HEK293T (cell line): ENCODE measurements around the gene SPRING1.

ENCODE experiments used
- BHLHE40 ChIP-seq: fragments of 450-650 bp; IDR thresholded peaks from 2 replicates; pipeline ENCODE4 v1.6.1; 2016; ENCODE audit warnings: mild to moderate bottlenecking, moderate library complexity, borderline replicate concordance
- FOXA1 ChIP-seq: fragments of 450-650 bp; IDR thresholded peaks from 2 replicates; pipeline ENCODE4 v1.6.1; 2016; ENCODE audit warnings: mild to moderate bottlenecking
- SUZ12 ChIP-seq: fragments of 450-650 bp; IDR thresholded peaks from 2 replicates; pipeline ENCODE4 v1.6.1; 2016; ENCODE audit warnings: mild to moderate bottlenecking
- TARDBP ChIP-seq: fragments of 450-650 bp; IDR thresholded peaks from 2 replicates; pipeline ENCODE4 v1.6.1; 2016

DNA sequence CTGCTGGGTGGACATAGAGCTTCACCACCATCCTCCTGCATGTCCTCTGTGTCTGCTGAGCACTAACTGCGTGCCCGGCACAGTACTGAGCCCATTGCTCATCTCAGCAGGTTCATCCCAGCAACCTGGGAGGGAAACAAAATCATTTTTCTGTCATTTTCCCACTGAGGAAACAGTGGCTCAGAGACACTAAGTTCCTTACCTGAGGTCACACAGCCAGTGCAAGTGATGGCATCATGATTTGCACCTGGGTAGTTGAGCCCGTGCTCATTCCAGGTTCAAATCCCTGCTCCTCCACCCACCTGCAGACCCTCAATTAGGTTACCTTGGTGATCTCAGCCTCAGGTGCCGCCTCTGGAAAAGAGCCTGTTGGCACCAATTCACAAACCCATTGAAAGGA, 23.6 kb upstream of the SPRING1 start:
- TF ChIP-seq SUZ12 (no peak), FOXA1 (no peak), TARDBP (no peak), BHLHE40 (no peak)
